HG03571 (cell line): ENCODE data around the gene MEIS1.

ENCODE experiments used
- ATAC-seq: cut with Tn5 transposase; IDR thresholded peaks from one replicate; pipeline ENCODE4 v1.9.1; 2021; ENCODE audit not compliant: unreplicated experiment

Gene MEIS1

DNA sequence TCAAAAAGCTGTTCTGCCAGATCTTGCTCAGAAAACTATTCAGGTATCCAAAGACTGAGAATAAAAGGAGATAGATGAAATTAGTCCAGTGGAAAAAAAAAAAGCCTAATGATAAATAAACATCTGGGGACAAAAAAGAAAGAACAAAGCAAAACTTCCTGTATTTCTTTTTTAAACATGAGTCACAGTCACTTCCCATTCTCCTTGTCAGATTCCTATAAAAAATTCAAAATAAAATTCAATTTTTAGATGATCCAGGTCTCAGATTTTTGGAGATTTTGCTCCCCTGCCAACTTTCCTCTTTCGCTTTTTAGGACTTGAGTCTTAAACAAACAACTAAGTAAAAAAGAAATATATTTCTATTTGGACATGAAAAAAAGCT lies 127.4 kb downstream of the MEIS1 start:
- no peak for ATAC-seq

DNA sequence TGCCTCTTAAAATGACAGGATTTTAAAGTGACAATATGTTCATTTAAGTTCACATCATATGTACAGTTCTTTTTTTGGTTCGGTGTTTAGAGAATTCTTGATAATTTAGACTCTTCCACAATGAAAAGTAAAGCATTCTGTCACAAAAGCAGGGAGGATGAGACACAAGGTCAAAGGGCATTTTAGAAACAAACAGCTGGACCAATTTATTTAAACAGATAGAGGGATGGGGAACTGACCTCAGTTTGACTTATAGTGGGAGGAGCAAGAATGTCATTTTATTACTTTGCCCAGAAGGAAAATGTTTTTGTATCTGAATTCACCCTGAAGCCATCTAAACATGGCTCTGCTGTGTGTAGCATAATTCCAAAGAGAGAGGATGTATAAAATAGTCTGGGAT lies 128.5 kb downstream of the MEIS1 start:
- ATAC-seq = no peak

DNA sequence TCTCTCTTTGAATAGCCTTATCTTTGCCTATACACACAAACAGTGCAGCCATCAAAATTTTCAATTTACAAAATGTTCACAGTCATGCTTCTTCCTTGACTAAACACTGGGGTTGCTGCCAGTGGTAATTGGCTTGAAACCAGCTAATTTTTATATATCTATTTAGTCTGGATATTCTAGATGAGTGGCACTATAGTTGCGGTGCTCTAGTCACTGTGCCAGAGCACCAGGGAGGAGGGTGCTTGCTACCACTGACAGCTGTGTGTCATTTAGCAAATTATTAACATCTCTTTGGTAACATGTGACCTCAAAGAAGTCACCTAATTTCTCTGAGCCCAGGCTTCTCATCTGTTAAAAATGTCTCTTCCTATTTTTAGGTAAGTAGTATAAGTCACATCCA lies 130.4 kb downstream of the MEIS1 start:
- ATAC-seq = no peak

DNA sequence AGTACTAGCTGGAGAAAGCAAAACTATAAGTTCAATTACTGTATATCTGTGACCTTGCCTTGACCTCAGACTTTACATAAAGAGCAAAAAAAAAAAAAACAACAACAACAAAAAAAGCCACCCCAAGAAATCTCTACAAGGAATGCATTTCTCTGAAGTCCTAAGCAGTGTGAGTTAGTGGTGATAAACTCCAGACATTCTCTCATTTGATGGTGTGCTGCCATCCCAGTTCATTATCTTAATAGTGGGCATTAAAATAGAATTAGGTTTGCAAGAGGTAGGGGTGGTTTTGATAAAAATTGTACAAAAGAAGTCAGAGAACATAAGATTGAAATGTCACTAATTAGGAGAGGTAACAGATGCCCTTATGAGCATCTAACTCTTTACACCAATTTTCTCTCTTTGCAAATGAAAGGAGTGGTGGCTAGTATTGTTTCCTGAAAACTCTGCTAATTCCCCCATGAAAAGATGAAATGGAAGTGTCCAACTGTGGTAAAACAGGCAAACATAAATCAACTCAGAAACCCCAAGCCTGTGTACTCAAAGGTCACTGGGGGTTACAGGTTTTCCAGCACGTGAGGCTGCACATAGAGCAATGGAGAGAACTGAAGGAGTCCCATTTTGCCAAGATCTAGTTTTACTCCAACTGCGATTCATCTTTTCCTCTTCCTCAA lies 131.9 kb downstream of the MEIS1 start:
- ATAC-seq = no peak

DNA sequence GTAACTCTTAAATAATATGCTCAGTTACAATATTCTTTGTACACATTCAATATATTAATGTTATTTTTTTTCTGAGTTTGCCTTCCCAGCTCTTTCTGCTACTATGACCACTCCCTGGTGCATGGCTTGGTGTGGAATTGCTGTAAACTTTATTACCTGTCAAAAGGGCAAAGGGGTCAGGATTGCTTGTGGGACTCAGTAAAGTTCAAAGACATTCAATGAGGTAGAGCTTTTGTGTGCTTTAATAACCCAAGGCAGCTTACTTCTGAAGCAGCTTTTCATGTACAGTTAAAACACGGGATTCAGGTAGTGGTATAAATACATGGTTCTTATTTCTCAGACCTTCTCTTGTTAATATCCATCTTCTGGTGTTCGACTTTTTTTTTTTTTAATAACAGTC lies 132.8 kb downstream of the MEIS1 start:
- ATAC-seq = no peak

DNA sequence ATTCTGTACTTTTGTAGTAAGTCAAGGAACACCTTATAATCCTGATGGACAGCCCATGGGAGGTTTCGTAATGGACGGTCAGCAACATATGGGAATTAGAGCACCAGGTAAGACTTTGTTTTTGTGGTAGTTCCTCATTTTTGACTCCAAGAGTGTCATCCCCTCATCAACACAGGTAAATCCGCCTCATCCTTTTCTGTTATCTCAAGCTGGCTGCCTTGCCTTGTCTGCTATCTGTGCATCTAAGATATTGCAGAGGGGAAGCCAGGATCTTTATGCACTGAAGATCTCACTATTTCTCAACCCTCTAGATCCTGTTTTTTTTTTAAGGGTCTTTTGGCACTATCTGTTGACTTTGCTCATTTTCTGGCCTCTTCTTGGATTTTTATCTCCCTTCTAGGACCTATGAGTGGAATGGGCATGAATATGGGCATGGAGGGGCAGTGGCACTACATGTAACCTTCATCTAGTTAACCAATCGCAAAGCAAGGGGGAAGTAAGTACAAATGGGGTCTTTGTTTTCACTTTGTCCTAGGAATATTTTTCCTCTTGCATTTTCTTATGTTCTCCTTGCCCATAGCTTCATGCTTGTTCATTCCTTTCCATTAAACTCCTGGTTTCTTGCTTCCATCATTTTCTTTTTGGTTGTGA lies 133.8 kb downstream of the MEIS1 start:
- no peak for ATAC-seq

DNA sequence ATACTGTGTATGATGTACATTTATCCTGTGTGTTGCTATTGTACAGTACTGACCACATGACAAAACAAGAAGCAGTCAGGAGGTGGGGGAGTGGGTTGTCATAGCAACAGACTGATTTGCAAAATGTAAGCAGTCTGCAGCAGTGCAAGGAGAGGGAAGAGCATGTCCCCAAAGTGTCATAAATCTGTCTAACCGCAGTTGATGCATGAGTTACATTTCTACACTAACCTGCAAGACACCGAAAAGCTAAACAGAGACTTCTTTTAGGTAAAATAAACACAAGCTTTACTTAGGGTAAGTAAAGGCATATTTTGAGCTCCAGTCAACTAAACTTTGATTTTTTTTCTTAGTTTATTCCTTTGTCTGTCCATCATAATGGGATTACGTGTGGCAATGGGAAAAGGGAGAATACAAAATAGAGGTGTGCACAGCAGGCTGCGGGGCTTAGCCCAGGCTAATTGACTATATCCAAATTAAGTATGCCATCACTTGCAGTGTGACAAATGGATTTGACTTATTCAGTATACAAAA lies 134.5 kb downstream of the MEIS1 start:
- no peak for ATAC-seq

DNA sequence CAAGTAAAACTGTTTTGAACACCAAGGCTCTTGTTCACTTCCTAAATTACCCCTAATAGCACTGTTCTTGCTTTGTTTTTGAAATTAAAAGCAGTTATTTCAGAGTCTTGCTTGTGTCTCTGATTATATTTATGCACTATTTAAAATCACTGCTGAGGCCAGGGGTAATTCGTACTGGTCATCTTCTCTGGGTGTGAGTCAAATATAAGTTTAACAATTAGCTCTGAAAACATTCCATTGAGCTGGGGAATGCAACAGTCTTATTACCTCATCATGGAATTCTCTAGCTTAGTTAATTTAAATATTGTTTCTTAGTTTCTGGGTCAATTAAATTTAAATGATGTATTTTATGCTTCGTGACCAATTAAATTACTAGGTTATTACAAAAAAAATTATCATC lies 135.0 kb downstream of the MEIS1 start:
- no peak for ATAC-seq

DNA sequence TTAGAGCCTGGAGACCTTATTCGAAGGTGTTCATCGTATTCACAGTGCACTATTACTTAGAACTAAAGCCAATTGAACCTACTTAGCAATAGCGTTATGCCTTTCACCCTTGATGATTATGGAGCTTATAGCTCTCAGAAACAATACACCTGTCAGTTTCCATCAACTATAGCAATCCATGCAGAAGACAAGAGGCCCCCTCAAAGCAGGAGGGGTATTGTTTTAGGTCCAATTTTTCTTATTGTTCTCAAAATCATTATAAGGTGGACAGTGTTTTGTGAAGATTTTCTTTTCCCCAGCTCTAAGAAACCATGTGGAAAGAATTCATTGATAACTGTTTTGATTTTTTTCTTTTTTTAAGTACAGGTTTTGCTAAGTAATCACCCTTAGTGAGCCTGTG lies 135.5 kb downstream of the MEIS1 start:
- no peak for ATAC-seq

DNA sequence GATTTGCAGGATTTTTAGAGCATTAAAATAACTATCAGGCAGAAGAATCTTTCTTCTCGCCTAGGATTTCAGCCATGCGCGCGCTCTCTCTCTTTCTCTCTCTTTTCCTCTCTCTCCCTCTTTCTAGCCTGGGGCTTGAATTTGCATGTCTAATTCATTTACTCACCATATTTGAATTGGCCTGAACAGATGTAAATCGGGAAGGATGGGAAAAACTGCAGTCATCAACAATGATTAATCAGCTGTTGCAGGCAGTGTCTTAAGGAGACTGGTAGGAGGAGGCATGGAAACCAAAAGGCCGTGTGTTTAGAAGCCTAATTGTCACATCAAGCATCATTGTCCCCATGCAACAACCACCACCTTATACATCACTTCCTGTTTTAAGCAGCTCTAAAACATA lies 137.0 kb downstream of the MEIS1 start:
- ATAC-seq = no peak

DNA sequence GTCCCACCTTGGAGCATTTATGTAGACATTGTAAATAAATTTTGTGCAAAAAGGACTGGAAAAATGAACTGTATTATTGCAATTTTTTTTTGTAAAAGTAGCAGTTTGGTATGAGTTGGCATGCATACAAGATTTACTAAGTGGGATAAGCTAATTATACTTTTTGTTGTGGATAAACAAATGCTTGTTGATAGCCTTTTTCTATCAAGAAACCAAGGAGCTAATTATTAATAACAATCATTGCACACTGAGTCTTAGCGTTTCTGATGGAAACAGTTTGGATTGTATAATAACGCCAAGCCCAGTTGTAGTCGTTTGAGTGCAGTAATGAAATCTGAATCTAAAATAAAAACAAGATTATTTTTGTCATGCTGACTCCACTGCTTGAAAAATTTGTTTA lies 137.5 kb downstream of the MEIS1 start:
- no peak for ATAC-seq

DNA sequence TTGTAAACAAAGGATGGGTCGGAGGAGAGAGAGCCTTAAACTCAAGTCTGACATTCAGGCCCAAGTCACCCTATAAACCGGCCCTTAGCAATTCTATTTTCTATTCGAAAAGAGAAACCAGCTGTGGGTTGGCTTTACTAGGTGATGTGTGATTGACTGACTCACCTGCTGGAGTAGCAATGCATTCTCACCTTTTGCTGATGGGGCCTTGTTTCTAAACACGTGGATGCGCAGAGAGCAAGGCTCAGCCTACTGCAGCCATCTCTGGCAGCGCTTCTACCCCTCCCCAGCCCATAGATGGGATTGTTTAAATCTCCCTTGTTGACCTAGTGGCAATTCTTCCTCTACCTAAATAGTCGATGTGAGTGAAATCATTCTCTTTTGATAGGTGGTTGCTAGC lies 138.5 kb downstream of the MEIS1 start:
- ATAC-seq = no peak

DNA sequence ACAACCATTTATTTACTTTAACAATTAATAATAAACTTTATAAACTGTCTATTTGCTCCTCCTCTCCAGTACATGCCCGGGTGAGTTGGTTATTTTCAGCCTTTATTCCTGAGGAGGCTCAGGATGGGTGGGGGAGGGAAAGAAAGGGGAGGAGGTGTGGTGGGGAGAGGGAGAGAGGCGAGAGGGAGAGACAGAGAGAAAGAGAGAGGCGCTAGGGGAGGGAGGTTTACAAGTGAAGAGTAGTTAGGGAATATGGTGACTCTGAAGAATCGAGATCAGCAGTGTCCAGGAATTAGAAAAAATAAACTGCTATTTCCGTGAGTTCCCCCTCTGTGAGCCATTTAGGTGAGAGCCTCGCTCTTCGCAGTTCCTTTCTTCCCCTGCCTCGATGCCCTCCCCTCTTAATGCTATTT lies 138.9 kb downstream of the MEIS1 start:
- no peak for ATAC-seq

DNA sequence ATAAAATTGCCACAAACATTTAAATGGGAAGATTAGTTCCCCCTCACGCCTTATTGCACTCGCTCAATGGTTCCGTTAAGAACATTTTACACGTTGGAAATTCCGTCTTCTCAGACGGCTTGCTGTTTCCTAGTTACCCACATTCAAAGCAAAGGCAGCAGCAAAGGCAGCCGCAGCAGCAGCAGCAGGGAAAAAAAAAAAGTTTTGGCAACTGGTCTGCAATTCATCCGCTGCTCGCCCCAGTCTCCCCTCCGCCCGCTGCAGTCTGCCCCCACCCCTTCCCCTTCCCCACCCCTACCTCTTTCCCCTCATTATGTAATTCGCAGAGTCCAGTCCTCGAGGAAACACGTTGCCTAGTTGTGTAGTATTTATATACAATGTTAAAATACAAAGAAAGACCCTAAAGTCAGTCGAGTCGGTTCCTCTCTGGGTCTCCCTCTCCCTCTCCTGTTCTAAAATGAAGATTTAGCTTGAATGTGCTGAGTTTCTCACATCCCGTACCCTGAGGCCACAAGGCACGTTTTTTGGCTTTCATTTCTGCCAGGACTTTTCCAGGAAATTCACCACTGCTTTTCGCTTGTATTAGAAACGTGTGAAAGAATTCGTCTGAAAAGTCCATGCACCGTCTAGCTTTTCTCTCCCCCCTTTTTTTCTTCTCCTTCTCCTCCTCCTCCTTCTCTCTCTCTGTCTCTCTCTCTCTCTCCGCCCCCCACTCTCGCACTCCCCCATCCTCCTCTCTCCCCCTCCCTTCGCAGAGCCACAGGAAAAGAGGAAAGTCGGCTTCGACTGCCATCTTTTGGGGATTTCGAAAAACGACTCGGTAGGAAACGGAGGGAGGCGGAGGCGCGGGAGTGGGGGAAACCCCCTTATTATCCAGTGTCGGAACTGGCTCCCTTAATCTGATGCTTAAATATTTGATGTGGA lies 140.0 kb downstream of the MEIS1 start:
- no peak for ATAC-seq

DNA sequence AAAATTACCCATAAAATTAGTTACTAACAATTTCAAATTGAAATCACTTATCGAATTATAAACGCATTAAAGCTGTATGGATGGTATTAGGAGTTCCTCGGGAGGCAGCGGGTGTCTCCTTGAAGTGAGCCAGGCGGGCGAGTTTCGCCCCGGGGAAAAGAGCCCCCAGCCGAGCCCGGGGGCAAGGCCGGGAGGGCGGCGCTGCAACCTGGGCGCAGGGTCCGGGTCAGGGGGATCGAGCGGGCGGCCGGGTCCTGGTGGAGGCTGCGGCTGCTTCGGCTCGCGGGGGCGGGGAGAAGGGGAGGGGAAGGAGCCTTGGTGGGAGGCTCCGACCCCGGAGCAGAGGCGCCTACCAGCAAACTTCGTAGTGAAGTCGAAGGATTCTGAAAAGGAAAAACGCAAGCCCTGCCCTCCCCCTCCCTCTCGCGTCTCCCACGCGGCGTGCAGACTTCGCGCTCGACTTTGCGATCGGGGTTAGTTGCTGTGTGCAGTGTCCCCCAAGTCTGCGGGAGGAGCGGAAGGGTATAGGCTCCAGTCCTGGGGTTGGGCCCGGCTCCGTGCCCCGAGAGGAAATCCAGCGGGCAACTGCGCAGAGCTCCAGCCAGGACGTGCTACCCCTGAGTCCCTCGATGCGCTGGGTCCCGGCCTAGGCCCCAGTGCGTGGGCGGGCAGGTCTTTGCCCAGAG lies 140.8 kb downstream of the MEIS1 start:
- ATAC-seq = no peak

DNA sequence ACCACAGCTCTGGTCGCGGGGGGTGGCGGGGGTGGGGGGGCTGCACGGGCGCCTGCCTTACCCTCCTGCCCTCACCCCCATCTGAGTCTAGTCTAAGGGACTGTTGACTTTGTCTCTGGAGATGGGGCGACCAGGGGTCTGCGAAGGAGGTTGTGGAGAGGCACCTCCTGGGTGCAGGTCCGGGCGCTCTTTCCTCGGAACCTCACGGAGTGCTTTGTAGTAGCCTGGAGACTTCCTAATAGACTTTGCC lies 141.3 kb downstream of the MEIS1 start:
- ATAC-seq = no peak

DNA sequence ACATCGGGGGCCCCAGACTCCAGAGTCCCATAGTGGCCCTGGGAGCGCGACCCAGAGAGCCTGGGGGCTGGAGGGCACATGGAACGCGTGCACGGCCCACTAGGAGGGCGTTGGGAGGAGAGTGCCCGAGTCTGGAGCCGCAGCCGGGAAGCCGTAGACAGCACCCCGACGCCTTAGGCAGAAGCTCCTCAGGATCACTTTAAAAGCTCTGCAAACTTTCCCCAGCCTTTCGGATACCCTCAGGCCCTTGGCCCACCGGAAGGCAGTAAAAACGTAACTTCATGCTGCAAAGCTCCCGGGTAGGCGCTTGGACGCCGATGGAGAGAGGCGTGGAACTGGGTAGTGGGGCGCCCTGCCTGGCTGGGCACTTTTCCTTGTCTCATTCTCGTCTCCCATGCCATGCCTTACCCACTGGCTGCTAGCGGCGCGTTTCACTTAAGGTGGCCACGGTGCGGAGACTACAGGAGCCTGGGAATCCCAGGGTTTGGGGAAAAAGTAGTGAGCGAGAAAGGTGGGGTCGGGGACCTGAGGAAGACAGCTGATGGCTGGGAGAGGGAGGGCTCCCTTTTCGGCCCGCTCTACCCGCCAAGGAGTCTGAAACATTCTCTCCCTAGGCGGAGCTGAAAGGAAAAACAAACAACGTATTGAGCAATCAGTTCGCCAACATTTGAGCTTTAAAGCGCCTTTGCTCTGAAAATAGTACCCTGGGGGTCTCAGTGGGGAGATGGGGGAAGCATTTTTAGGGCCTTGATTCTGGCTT lies 141.8 kb downstream of the MEIS1 start:
- ATAC-seq = no peak

DNA sequence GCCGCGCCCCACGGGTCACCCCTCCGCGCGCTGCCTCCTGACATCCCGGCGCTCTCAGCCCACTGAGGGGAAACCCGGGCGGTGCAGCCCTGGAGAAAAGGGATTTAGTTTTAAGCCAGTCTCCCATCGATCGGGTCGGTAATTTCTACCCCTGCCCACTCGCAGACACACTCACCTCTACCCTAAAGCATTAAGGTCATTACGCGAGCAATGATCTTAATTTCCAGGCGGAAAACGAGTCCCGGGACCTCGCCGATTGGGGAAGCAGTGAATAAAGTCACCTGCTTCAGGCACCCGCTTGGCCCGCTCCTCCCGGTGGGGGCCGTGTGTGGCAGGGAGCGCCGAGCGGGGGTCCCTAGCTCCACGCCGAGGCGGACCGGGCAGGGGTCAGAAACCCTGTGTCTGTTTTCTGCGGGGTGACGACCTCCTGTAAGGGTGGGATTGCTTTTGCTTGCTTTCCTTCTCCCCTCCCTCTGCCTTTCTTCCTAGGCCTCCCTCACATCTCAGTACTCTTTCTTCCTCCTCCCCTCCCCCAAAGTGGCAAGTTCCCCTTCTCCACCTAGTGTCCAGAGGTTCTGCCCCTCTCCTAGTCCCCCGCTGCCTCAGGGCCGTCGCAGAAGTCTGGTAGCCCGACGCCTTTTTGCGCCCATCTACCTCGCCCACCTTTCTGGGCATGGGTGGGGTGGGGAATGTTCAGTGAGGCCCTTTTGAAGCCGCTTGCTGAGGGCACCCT lies 142.6 kb downstream of the MEIS1 start:
- no peak for ATAC-seq

DNA sequence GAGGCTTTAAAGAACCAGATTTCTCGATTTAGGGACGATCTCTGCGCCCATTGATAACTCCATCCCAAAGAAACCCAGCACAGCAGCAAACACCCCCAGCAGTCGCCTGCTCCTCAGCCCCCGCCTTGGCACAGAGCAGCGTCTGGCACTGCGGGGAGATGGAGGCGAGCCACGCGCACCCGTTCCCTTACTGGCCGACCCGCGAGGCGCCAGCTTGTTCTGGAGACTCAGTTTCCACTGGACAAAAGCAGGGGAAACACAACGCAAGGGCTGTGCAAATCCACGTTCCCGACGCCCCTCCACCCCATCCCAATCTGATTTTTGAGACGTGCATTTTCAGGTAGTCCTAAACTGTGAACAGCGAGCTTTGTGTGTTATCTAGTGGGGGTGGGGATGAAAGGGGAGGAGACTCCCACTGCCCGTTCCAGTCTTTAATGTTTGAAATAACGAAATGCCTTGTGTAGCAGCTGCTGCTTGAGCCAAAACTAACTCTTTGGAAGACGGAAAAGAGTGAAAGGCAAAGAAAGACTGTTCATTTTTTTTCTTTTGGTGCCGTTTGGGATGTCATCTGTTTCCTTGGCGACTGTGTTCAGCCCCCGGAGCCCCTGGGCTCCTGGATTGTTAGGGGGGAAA lies 143.2 kb downstream of the MEIS1 start:
- ATAC-seq = no peak

DNA sequence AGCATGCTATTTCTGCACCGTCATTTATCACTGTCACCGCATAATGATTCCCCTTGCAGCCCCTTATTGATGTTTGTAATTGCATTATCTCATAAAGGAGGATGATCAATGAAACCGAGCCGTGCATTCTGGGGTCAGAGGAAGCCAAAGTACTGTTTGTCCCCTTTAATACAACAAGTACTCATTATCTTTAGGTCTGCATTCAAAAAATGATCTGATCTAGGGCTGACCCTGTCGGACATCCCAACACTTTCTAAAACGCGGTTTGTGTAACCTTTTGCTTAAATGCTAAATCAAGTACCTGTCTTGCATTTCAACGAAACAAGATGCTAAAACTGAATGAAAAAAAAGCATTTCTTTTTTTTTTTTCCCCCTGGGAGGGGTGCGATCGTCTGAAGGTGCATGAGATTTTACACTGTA lies 143.8 kb downstream of the MEIS1 start:
- no peak for ATAC-seq
